HepG2 (cell line): ENCODE measurements around the gene NDST1. TPM values are rescaled to one million over a fixed set of nuclear protein-coding genes. Genes with fewer than 3 reads are reported as not detected.

Experiments
- BORCS8-MEF2B ChIP-seq: sonication (generic); formaldehyde crosslinking; IDR thresholded peaks from 2 replicates; pipeline ENCODE4 v1.8.0; 2022; ENCODE audit warnings: mild to moderate bottlenecking, missing genetic modification reagents
- CHD2 ChIP-seq: IDR thresholded peaks from 2 replicates; pipeline ENCODE4 v1.6.1; 2011; ENCODE audit warnings: low read depth, low read length, improper control_type of control experiment
- FOXP4 ChIP-seq: sonication (generic); formaldehyde crosslinking; IDR thresholded peaks from 2 replicates; pipeline ENCODE4 v1.4.0; 2020; ENCODE audit warnings: missing genetic modification reagents
- GTF3A ChIP-seq: sonication (generic); formaldehyde crosslinking; conservative IDR thresholded peaks from 2 replicates; pipeline ENCODE4 v1.4.0; 2020; ENCODE audit warnings: mild to moderate bottlenecking, missing genetic modification reagents
- HIC2 ChIP-seq: sonication (generic); formaldehyde crosslinking; IDR thresholded peaks from 2 replicates; pipeline ENCODE4 v1.9.0; 2022; ENCODE audit warnings: low read depth, missing genetic modification reagents
- KAT7 ChIP-seq: IDR thresholded peaks from 2 replicates; pipeline ENCODE4 v1.6.1; 2018; ENCODE audit warnings: borderline replicate concordance, missing compliant biosample characterization
- KDM5B ChIP-seq: sonication (generic); formaldehyde crosslinking; IDR thresholded peaks from 2 replicates; pipeline ENCODE4 v1.4.0; 2020; ENCODE audit warnings: missing genetic modification reagents, mild to moderate bottlenecking, borderline replicate concordance
- MIER2 ChIP-seq: IDR thresholded peaks from 2 replicates; pipeline ENCODE4 v1.6.1; 2016; ENCODE audit warnings: missing biosample characterization, missing genetic modification reagents
- RFXAP ChIP-seq: sonication (generic); formaldehyde crosslinking; IDR thresholded peaks from 2 replicates; pipeline ENCODE4 v1.4.0; 2020; ENCODE audit warnings: missing genetic modification reagents, borderline replicate concordance
- SAP130 ChIP-seq: IDR thresholded peaks from 2 replicates; pipeline ENCODE4 v1.6.1; 2016; ENCODE audit warnings: low read depth
- XBP1 ChIP-seq: sonication (generic); formaldehyde crosslinking; IDR thresholded peaks from 2 replicates; pipeline ENCODE4 v1.5.0; 2020; ENCODE audit warnings: missing genetic modification reagents
- YEATS4 ChIP-seq: sonication (generic); formaldehyde crosslinking; IDR thresholded peaks from 2 replicates; pipeline ENCODE4 v1.4.0; 2020; ENCODE audit warnings: missing genetic modification reagents, borderline replicate concordance
- ZBTB20 ChIP-seq: sonication (generic); formaldehyde crosslinking; IDR thresholded peaks from 2 replicates; pipeline ENCODE4 v1.8.1; 2023; ENCODE audit warnings: missing genetic modification reagents, low read depth, mild to moderate bottlenecking, borderline replicate concordance
- ZBTB49 ChIP-seq: sonication (generic); formaldehyde crosslinking; IDR thresholded peaks from 2 replicates; pipeline ENCODE4 v1.4.0; 2020; ENCODE audit warnings: missing genetic modification reagents, borderline replicate concordance
- ZNF276 ChIP-seq: sonication (generic); formaldehyde crosslinking; IDR thresholded peaks from 2 replicates; pipeline ENCODE4 v1.4.0; 2020; ENCODE audit warnings: mild to moderate bottlenecking, low read depth, missing genetic modification reagents
- ZNF33A ChIP-seq: sonication (generic); formaldehyde crosslinking; IDR thresholded peaks from 2 replicates; pipeline ENCODE4 v1.5.1; 2020; ENCODE audit warnings: missing genetic modification reagents, mild to moderate bottlenecking, moderate library complexity, borderline replicate concordance
- ZNF362 ChIP-seq: sonication (generic); formaldehyde crosslinking; IDR thresholded peaks from 2 replicates; pipeline ENCODE4 v1.4.0; 2020; ENCODE audit warnings: missing genetic modification reagents, mild to moderate bottlenecking, borderline replicate concordance
- ZNF605 ChIP-seq: sonication (generic); formaldehyde crosslinking; IDR thresholded peaks from 2 replicates; pipeline ENCODE4 v1.8.0; 2022; ENCODE audit warnings: mild to moderate bottlenecking, missing genetic modification reagents
- ZNF878 ChIP-seq: sonication (generic); formaldehyde crosslinking; IDR thresholded peaks from 2 replicates; pipeline ENCODE4 v1.8.1; 2023; ENCODE audit warnings: mild to moderate bottlenecking, missing genetic modification reagents, moderate library complexity
- polyA plus RNA-seq, 8 experiments: library from polyadenylated mRNA; depleted of rRNA in 3 of 8; stranded (reverse) in 7 of 8; unstranded in 1 of 8; fragments of >200 nt; fragmentation: Illumina TruSeq in 4 of 8; extraction: Trizol in 4 of 8; gene quantifications; 2 replicates each; pipeline versions ENCODE4 v1.2.1 to v1.2.3, GENCODE V29; 2011 to 2016; ENCODE audit warnings: low read depth in 4 of 8, missing spikeins in 1 of 8, mixed read lengths in 1 of 8; ENCODE audit not compliant: insufficient read depth in 1 of 8
- total RNA-seq, 5 experiments: library from RNA; depleted of rRNA; stranded (reverse); fragments of >200 nt; fragmentation: Illumina TruSeq; extraction: Trizol; gene quantifications; 2 replicates each; pipeline ENCODE4 v1.2.3, GENCODE V29; 2016; ENCODE audit warnings: low read depth in 1 of 5

NDST1 gene
- total and polyA plus RNA-seq, 2 of the 13 experiments (the other 11 are each of a cell fraction or from before 2014, with no cell fraction given): 23.8 to 26.2 TPM

GRCh38 chr5:150510460-150511263, 2.7 kb downstream of the NDST1 start (continued):
- TF ChIP-seq ZNF276 (CRISPR knock-in tag): peak; percentile 57; the same call in 1 of the 2 replicates
- peak; percentile 52; the same call in 1 of the 2 replicates for TF ChIP-seq RFXAP (CRISPR knock-in tag)
- no peak for TF ChIP-seq ZBTB49 (CRISPR knock-in tag)
- TF ChIP-seq ZBTB20: peak; percentile 61; the same call in 1 of the 2 replicates
- TF ChIP-seq SAP130 (CRISPR knock-in tag): peak; percentile 89
- TF ChIP-seq HIC2: peak; percentile 86
- TF ChIP-seq ZNF362 (CRISPR knock-in tag): peak; percentile 100
- 0 out of 2 replicates have a peak, but pooled peaks have one; percentile 64 for TF ChIP-seq ZNF33A (CRISPR knock-in tag)
- TF ChIP-seq GTF3A (CRISPR knock-in tag): 0 out of 2 replicates have a peak, but pooled peaks have one; percentile 67
- TF ChIP-seq CHD2: no peak; the same call in 1 of the 2 replicates
- TF ChIP-seq XBP1: no peak
- TF ChIP-seq MIER2: peak; percentile 21; the same call in 1 of the 2 replicates
- peak; percentile 74; the same call in 1 of the 2 replicates for TF ChIP-seq ZNF878 (CRISPR knock-in tag)
- no peak; the same call in 1 of the 2 replicates for TF ChIP-seq ZNF605 (CRISPR knock-in tag)
- TF ChIP-seq KDM5B (CRISPR knock-in tag): peak; percentile 81; the same call in 1 of the 2 replicates
- TF ChIP-seq KAT7 (CRISPR knock-in tag): no peak
- 0 out of 2 replicates have a peak, but pooled peaks have one; percentile 70 for TF ChIP-seq BORCS8-MEF2B (CRISPR knock-in tag)
- peak; percentile 93 for TF ChIP-seq FOXP4 (CRISPR knock-in tag)
- TF ChIP-seq YEATS4 (CRISPR knock-in tag): peak; percentile 70
